Vagina (tissue), 2 donors: ENCODE results near the gene CCNF. TPM values are rescaled to one million over a fixed set of nuclear protein-coding genes. Genes with fewer than 3 reads are reported as not detected.
"Not testable (repeated sequence)": the region's sequence is repeated elsewhere in the genome, so short reads cannot be mapped to it uniquely, and the experiment has no call there.

Experiments used
- DNase-seq, 2 donors: peaks; one replicate each; pipeline ENCODE4 v3.0.0-alpha.2; 2017; ENCODE audit errors: extremely low spot score in 2 of 2
- H3K27ac ChIP-seq: fragments of 200-600 bp; sonication (generic); one replicate; pipeline ENCODE4 v1.5.1; 2019
- H3K27me3 ChIP-seq: fragments of 200-600 bp; sonication (generic); one replicate; pipeline ENCODE4 v1.5.1; 2019
- H3K36me3 ChIP-seq, 2 donors: fragments of 200-600 bp; sonication (generic); one replicate each; pipeline ENCODE4 v1.5.1; 2017 to 2019
- H3K4me1 ChIP-seq: fragments of 200-600 bp; sonication (generic); one replicate; pipeline ENCODE4 v1.5.1; 2019
- H3K4me3 ChIP-seq, 2 donors: fragments of 200-600 bp; sonication (generic); 1 replicate in 1 of 2; 2 replicates in 1 of 2; pipeline ENCODE4 v1.5.1; 2016 to 2019
- H3K9me3 ChIP-seq: fragments of 200-600 bp; sonication (generic); one replicate; pipeline ENCODE4 v1.5.1; 2019
- CTCF ChIP-seq, 3 experiments: fragments of 450-650 bp in 2 of 3; fragments of 200-600 bp in 1 of 3; sonication (generic) in 1 of 3; IDR thresholded peaks; one replicate each; pipeline ENCODE4 v1.5.1; 2017 to 2019; ENCODE audit warnings: antibody characterized with exemption in 3 of 3, mild to moderate bottlenecking in 2 of 3, moderate library complexity in 2 of 3
- POLR2A ChIP-seq, 2 donors: fragments of 450-650 bp; IDR thresholded peaks; one replicate each; pipeline ENCODE4 v1.6.1; 2017; ENCODE audit warnings: antibody characterized with exemption in 2 of 2, mild to moderate bottlenecking in 2 of 2, moderate library complexity in 2 of 2
- POLR2AphosphoS5 ChIP-seq, 2 donors: sonication (generic); formaldehyde crosslinking; IDR thresholded peaks; one replicate each; pipeline ENCODE4 v1.9.0; 2017; ENCODE audit warnings: antibody characterized with exemption in 2 of 2, mild to moderate bottlenecking in 2 of 2, low read depth in 1 of 2; ENCODE audit not compliant: insufficient read depth in 1 of 2
- intact Hi-C: fragments of 100-400 bp; cut with DNase I; formaldehyde crosslinking; loops from one replicate; pipeline ENCODE4 v1.15.1; 2023
- total RNA-seq: library from RNA; depleted of rRNA; stranded (reverse); fragments of >200 nt; gene quantifications from one replicate; pipeline ENCODE4 v1.2.3, GENCODE V29; 2016

Gene CCNF
- total RNA-seq = 2.5 TPM

GRCh38 chr16:2429034-2429770 is at the start of gene CCNF:
Gene CCNF, plus strand, starts transcription at chr16:2429447. Its CDS starts 35 bp downstream, at chr16:2429482.
- H3K4me3 ChIP-seq = peak within 1 kb of the TSS; percentile 78 to 86
- peak within 1 kb of the TSS; percentile 67 for H3K27ac ChIP-seq
- no peaks in the 10 kb centered on the region for H3K9me3 ChIP-seq
- peak in 1 of 2 donors; percentile 78 for TF ChIP-seq POLR2AphosphoS5 (IDR thresholded peaks at IDR 0.05; ENCODE audit: insufficient read depth in 1 of 2, low read depth in 1 of 2)
- peak in 1 of 2 donors; percentile 52 for TF ChIP-seq POLR2A (IDR thresholded peaks at IDR 0.05)
- TF ChIP-seq CTCF (IDR thresholded peaks at IDR 0.05) = no peak
- H3K36me3 ChIP-seq = peaks cover 0 to 14% of the 10 kb centered on the region in 2 donors
- intact Hi-C loops = loop anchor here (5.0 kb wide), 1 partner anchor 73 kb away; no protein-coding TSS in a partner anchor
- H3K4me1 ChIP-seq = peaks cover 20% of the 10 kb centered on the region
- DNase-seq = peak in 1 of 2 donors; percentile 95
- H3K27me3 ChIP-seq = no peaks in the 10 kb centered on the region

- TF ChIP-seq CTCF (IDR thresholded peaks at IDR 0.05) = no peak
- no peak for TF ChIP-seq POLR2A (IDR thresholded peaks at IDR 0.05)
- TF ChIP-seq POLR2AphosphoS5 (IDR thresholded peaks at IDR 0.05; ENCODE audit: insufficient read depth in 1 of 2, low read depth in 1 of 2) = no peak
Observed at GRCh38 chr16:2383501-2383900, 45.7 kb upstream of the CCNF start.

GRCh38 chr16:2384426-2384825 is 44.8 kb upstream of the CCNF start:
- intact Hi-C loops = no loop called here

More at GRCh38 chr16:2383501-2383900, 45.7 kb upstream of the CCNF start:
- H3K4me1 ChIP-seq = no peaks in the 10 kb centered on the region
- no peaks in the 10 kb centered on the region for H3K9me3 ChIP-seq
- H3K27me3 ChIP-seq = no peaks in the 10 kb centered on the region
- no peaks in the 10 kb centered on the region for H3K36me3 ChIP-seq
- H3K27ac ChIP-seq = no peak overlapping the region
- DNase-seq = no peak
- H3K4me3 ChIP-seq = no peak overlapping the region
- intact Hi-C loops = no loop called here

GRCh38 chr16:2385190-2385836 is 43.9 kb upstream of the CCNF start:
- Histone ChIP-seq H3K36me3 (no peaks in the 10 kb centered on the region), H3K27me3 (no peaks in the 10 kb centered on the region), H3K4me1 (no peaks in the 10 kb centered on the region), H3K9me3 (no peaks in the 10 kb centered on the region), H3K27ac (no peak overlapping the region), H3K4me3 (no peak overlapping the region)
- intact Hi-C loops = no loop called here
- no peak for TF ChIP-seq POLR2A (IDR thresholded peaks at IDR 0.05)
- peak in 1 of 2 donors; percentile 43 for TF ChIP-seq POLR2AphosphoS5 (IDR thresholded peaks at IDR 0.05; ENCODE audit: insufficient read depth in 1 of 2, low read depth in 1 of 2)
- no peak for TF ChIP-seq CTCF (IDR thresholded peaks at IDR 0.05)
- no peak for DNase-seq

More at GRCh38 chr16:2384426-2384825, 44.8 kb upstream of the CCNF start:
- H3K9me3 ChIP-seq = no peaks in the 10 kb centered on the region
- no peak overlapping the region for H3K4me3 ChIP-seq
- H3K27ac ChIP-seq = no peak overlapping the region
- TF ChIP-seq POLR2AphosphoS5 (IDR thresholded peaks at IDR 0.05; ENCODE audit: insufficient read depth in 1 of 2, low read depth in 1 of 2) (no peak), CTCF (IDR thresholded peaks at IDR 0.05) (no peak), POLR2A (IDR thresholded peaks at IDR 0.05) (no peak)
- no peaks in the 10 kb centered on the region for H3K27me3 ChIP-seq
- no peaks in the 10 kb centered on the region for H3K4me1 ChIP-seq
- no peaks in the 10 kb centered on the region for H3K36me3 ChIP-seq
- no peak for DNase-seq

- H3K27me3 ChIP-seq, H3K27ac ChIP-seq, DNase-seq, H3K9me3 ChIP-seq, H3K4me1 ChIP-seq, H3K4me3 ChIP-seq, intact Hi-C loops, H3K36me3 ChIP-seq: not testable (repeated sequence)
Observed at GRCh38 chr16:2385982-2386381, 43.3 kb upstream of the CCNF start.
